ENCODE results near the gene PIM3.

PIM3 gene

DNA sequence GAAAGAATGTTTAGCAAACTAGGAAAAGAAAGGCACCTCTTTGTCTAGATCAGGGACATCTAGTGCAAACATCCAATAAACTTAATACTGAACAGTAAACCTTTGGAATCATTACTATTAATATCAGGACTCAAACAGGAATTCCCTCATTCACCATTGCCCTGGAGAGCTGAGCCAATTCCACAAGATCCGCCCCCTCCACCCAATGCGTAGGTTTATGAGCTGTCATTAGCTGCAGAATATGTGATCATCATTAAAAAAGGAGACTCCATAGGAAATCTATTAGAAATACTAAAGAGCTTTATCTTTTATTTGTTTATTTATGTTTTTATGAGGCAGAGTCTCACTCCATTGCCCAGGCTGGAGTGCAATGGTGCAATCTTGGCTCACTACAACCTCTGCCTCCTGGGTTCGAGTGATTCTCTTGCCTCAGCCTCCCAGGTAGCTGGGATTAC is 46.5 kb downstream of the PIM3 start:
- no peak for DNase-seq (ENCODE audit: low spot score)

- no peak for DNase-seq (ENCODE audit: low spot score)
Measured at GRCh38 chr22:50008151-50009040, 47.8 kb downstream of the PIM3 start.

GRCh38 chr22:50009251-50009650 is 48.7 kb downstream of the PIM3 start:
- DNase-seq (ENCODE audit: low spot score) = no peak

GRCh38 chr22:50009765-50010675 is 49.4 kb downstream of the PIM3 start:
- DNase-seq (ENCODE audit: low spot score) = no peak

GRCh38 chr22:50010676-50011446 is 50.3 kb downstream of the PIM3 start:
- no peak for DNase-seq (ENCODE audit: low spot score)

GRCh38 chr22:50011447-50012210 is 51.1 kb downstream of the PIM3 start:
- no peak for DNase-seq (ENCODE audit: low spot score)

DNA sequence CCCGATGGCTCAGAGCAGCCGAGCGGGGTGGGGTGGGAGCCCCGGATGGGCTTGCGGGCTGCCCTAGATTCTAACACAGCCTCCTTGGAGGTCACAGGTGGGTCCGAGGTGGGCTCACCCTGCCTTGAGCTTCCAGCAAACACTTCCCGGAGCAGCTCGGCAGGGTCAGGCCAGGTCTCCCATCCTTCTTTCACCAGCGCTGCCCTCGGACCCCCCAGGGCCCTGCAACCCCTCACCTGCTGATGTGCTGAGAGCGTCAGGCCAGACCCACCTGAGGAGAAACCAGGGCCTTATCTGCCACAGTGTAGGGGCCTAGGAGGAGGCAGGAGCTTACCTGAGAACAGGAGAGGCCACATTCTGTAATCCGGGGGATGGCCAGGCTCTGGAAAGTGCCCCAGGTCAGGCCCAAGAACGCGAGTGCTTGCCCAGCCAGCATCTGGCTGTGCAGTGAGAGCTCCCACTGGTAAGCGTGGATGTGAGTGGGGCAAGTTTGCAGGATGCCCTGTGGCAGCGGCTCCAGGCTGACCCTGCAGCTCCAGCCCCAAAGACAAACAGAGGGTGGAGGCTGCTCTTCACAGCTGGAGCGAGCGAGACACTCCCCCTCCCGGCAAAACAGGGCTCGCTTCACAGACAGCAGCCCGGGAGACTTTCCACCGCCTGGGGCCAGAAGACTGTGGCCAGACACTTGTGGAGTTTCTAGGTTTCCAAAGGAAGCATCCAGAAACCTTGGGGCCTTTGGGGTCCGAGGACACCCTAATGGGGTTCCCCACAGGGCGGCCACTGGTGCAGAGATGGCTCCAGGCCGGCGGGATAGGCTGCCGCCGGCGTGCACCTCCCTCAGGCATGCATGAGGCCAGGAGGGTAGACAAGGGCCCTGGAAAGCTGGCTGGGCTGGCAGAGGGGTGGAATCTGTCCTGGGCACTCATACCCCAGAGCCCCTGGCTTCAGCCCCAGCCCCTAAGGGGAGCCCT is 51.9 kb downstream of the PIM3 start, which contains the start of gene IL17REL:
TSS of gene IL17REL (minus strand) at position 555 of the 971 bp plus-strand sequence. CDS start at position 436, 119 bp downstream.
- no peak for DNase-seq (ENCODE audit: low spot score)
